HEK293 (cell line): ENCODE data around the gene DMBX1.
A peak's percentile ranks its signal among the peaks of the same experiment; 100 is the strongest.

Source experiments
- CTCF ChIA-PET: fragments of 350-600 bp; formaldehyde crosslinking; extraction: SDS; loops from one replicate; lab custom pipeline; 2021; ENCODE audit warnings: antibody characterized with exemption; lab: Yijun Ruan, JAX
- POLR2A ChIA-PET: fragments of 300-600 bp; formaldehyde crosslinking; extraction: SDS; loops from one replicate; lab custom pipeline; 2020; ENCODE audit warnings: antibody characterized with exemption, inconsistent platforms; lab: Yijun Ruan, JAX
- H3K27ac ChIP-seq: fragments of 200-500 bp; sonication (Bioruptor generic); 2 replicates; pipeline ENCODE4 v1.5.1; 2014; ENCODE audit warnings: low read depth, low read length, control low read depth, inconsistent platforms; ENCODE audit errors: extremely low read depth
- H3K36me3 ChIP-seq, 2 experiments: fragments of 200-500 bp in 1 of 2; sonication (Bioruptor generic) in 1 of 2; 1 replicate in 1 of 2; 2 replicates in 1 of 2; pipeline ENCODE4 v1.5.1; 2014 to 2017; ENCODE audit warnings: inconsistent platforms in 2 of 2, low read length in 2 of 2; ENCODE audit not compliant: control insufficient read depth in 2 of 2, insufficient read depth in 1 of 2
- H3K4me1 ChIP-seq: fragments of 200-500 bp; sonication (Bioruptor generic); 2 replicates; pipeline ENCODE4 v1.5.1; 2014; ENCODE audit warnings: mild to moderate bottlenecking, low read length, inconsistent platforms; ENCODE audit not compliant: control insufficient read depth, insufficient read depth
- H3K4me3 ChIP-seq: 2 replicates; pipeline ENCODE4 v1.5.1; 2011; ENCODE audit warnings: low read depth, mild to moderate bottlenecking, control low read depth, low read length, moderate library complexity
- H3K9me3 ChIP-seq: fragments of 200-500 bp; sonication (Bioruptor generic); 2 replicates; pipeline ENCODE4 v1.5.1; 2014; ENCODE audit warnings: low read depth, low read length, inconsistent platforms; ENCODE audit not compliant: control insufficient read depth, insufficient read depth
- ATF2 ChIP-seq: fragments of 450-650 bp; formaldehyde crosslinking; IDR thresholded peaks from 2 replicates; pipeline ENCODE4 v1.5.1; 2016; ENCODE audit warnings: missing biosample characterization, missing genetic modification characterization, low read depth
- GFI1B ChIP-seq: fragments of 450-650 bp; formaldehyde crosslinking; IDR thresholded peaks from 2 replicates; pipeline ENCODE4 v1.5.1; 2016; ENCODE audit warnings: missing biosample characterization, missing genetic modification characterization
- GLIS2 ChIP-seq: fragments of 450-650 bp; formaldehyde crosslinking; IDR thresholded peaks from 2 replicates; pipeline ENCODE4 v1.5.1; 2016; ENCODE audit warnings: missing biosample characterization, missing genetic modification characterization
- PATZ1 ChIP-seq: fragments of 450-650 bp; formaldehyde crosslinking; IDR thresholded peaks from 2 replicates; pipeline ENCODE4 v1.5.1; 2016; ENCODE audit warnings: missing biosample characterization, missing genetic modification characterization
- SCRT2 ChIP-seq: fragments of 450-650 bp; formaldehyde crosslinking; IDR thresholded peaks from 2 replicates; pipeline ENCODE4 v1.5.1; 2016; ENCODE audit warnings: missing biosample characterization, missing genetic modification characterization
- SETDB1 ChIP-seq: IDR thresholded peaks from one replicate; pipeline ENCODE4 v1.6.1; 2017; ENCODE audit warnings: mild to moderate bottlenecking, low read length, moderate library complexity, mixed read lengths; ENCODE audit not compliant: insufficient read length
- TRIM28 ChIP-seq: IDR thresholded peaks from 2 replicates; pipeline ENCODE4 v1.6.1; 2011; ENCODE audit warnings: low read length, control low read depth, borderline replicate concordance
- ZBTB17 ChIP-seq: fragments of 450-650 bp; formaldehyde crosslinking; IDR thresholded peaks from 2 replicates; pipeline ENCODE4 v1.5.1; 2016; ENCODE audit warnings: missing biosample characterization, missing genetic modification characterization
- ZNF157 ChIP-seq: fragments of 450-650 bp; formaldehyde crosslinking; IDR thresholded peaks from 2 replicates; pipeline ENCODE4 v1.5.1; 2016; ENCODE audit warnings: missing biosample characterization, missing genetic modification characterization
- ZNF221 ChIP-seq: fragments of 450-650 bp; formaldehyde crosslinking; IDR thresholded peaks from 2 replicates; pipeline ENCODE4 v1.5.1; 2017; ENCODE audit warnings: missing biosample characterization, missing genetic modification characterization, borderline replicate concordance
- ZNF311 ChIP-seq: fragments of 450-650 bp; formaldehyde crosslinking; IDR thresholded peaks from 2 replicates; pipeline ENCODE4 v1.5.1; 2017; ENCODE audit warnings: missing biosample characterization, missing genetic modification characterization, borderline replicate concordance
- ZNF449 ChIP-seq: fragments of 450-650 bp; formaldehyde crosslinking; IDR thresholded peaks from 2 replicates; pipeline ENCODE4 v1.5.1; 2017; ENCODE audit warnings: missing biosample characterization, mild to moderate bottlenecking, missing genetic modification characterization, moderate library complexity
- ZNF473 ChIP-seq: fragments of 450-650 bp; formaldehyde crosslinking; IDR thresholded peaks from 2 replicates; pipeline ENCODE4 v1.5.1; 2017; ENCODE audit warnings: missing biosample characterization, missing genetic modification characterization
- ZNF549 ChIP-seq: fragments of 450-650 bp; IDR thresholded peaks from 2 replicates; pipeline ENCODE4 v1.5.1; 2018; ENCODE audit warnings: missing biosample characterization, missing genetic modification characterization, mild to moderate bottlenecking, inconsistent platforms, moderate library complexity
- ZNF777 ChIP-seq: fragments of 450-650 bp; formaldehyde crosslinking; IDR thresholded peaks from 2 replicates; pipeline ENCODE4 v1.5.1; 2017; ENCODE audit warnings: missing biosample characterization, missing genetic modification characterization, borderline replicate concordance
- ZSCAN30 ChIP-seq: fragments of 450-650 bp; IDR thresholded peaks from 2 replicates; pipeline ENCODE4 v1.5.1; 2018; ENCODE audit warnings: missing biosample characterization, mild to moderate bottlenecking, missing genetic modification characterization, moderate library complexity
- TF ChIP-seq, protein P1 (sequence below): fragments of 450-650 bp; formaldehyde crosslinking; optimal IDR thresholded peaks from 2 replicates; pipeline ENCODE3; 2016; ENCODE audit warnings: missing biosample characterization, mild to moderate bottlenecking, missing genetic modification characterization

Gene DMBX1

GRCh38 chr1:46533179-46533864 is 43.7 kb downstream of the DMBX1 start:
- no peak overlapping the region for H3K4me3 ChIP-seq
- no peaks in the 10 kb centered on the region for H3K4me1 ChIP-seq
- CTCF ChIA-PET = interaction anchor here (0.5 to 15.0 kb wide), 16 partner anchors 12 to 1384 kb away, joined by 3 to 418 read pairs (median 4); partner anchors contain the start of gene DMBX1
- TF ChIP-seq, protein P1, sequence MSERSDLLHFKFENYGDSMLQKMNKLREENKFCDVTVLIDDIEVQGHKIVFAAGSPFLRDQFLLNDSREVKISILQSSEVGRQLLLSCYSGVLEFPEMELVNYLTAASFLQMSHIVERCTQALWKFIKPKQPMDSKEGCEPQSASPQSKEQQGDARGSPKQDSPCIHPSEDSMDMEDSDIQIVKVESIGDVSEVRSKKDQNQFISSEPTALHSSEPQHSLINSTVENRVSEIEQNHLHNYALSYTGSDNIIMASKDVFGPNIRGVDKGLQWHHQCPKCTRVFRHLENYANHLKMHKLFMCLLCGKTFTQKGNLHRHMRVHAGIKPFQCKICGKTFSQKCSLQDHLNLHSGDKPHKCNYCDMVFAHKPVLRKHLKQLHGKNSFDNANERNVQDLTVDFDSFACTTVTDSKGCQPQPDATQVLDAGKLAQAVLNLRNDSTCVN (tag by site-specific recombination) = peak; percentile 13
- TF ChIP-seq SCRT2 (no peak), PATZ1 (tag by site-specific recombination) (no peak), ZNF777 (tag by site-specific recombination) (no peak), ZBTB17 (no peak), ZSCAN30 (tag by site-specific recombination) (no peak), ZNF473 (tag by site-specific recombination) (no peak), ZNF549 (tag by site-specific recombination) (no peak)
- no peak overlapping the region; the same call in 1 of the 2 replicates for H3K27ac ChIP-seq
- H3K9me3 ChIP-seq = no peaks in the 10 kb centered on the region
- H3K36me3 ChIP-seq = no peaks in the 10 kb centered on the region
- POLR2A ChIA-PET = no interaction called here

DNA sequence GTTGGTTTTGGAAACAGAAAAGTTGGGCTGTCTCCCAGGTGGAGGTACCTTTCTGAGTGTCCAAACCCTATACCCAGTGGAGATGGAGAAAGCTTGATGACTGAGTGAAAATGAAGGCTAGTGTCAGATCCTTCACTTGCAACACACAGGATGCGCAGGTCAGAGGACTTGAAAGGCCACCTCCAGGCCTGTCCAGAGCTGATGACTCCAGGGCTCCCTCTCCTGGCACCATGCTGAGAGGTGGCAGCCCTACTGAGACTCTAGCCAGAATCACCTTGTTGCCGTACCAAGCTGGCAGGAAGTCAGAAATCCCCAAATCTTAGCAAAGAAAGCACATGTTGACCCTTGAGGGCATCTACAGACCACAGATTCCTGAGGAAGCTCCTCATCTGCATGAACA is 45.4 kb downstream of the DMBX1 start:
- TF ChIP-seq ZNF157 (tag by site-specific recombination) = no peak
- no peak for TF ChIP-seq GLIS2 (tag by site-specific recombination)
- no peak for TF ChIP-seq ZNF449 (tag by site-specific recombination)
- no peak for TF ChIP-seq ZNF311 (tag by site-specific recombination)
- TF ChIP-seq ATF2 (tag by site-specific recombination) = no peak
- H3K4me1 ChIP-seq = no peaks in the 10 kb centered on the region
- H3K36me3 ChIP-seq = no peaks in the 10 kb centered on the region
- H3K9me3 ChIP-seq = no peaks in the 10 kb centered on the region
- ChIA-PET POLR2A (interaction anchor here (0.5 to 0.7 kb wide), 3 partner anchors 13 to 142 kb away, joined by 3 read pairs; no protein-coding TSS in a partner anchor), CTCF (interaction anchor here (0.7 to 15.0 kb wide), 18 partner anchors 9 to 190 kb away, joined by 3 to 418 read pairs (median 4); partner anchors contain the start of genes ATPAF1 and DMBX1)
- H3K27ac ChIP-seq = no peak overlapping the region
- H3K4me3 ChIP-seq = no peak overlapping the region

- POLR2A ChIA-PET = interaction anchor here (0.7 kb wide), 1 partner anchor 117 kb away, joined by 6 read pairs; no protein-coding TSS in a partner anchor
- Histone ChIP-seq H3K4me1 (no peaks in the 10 kb centered on the region), H3K27ac (no peak overlapping the region), H3K9me3 (no peaks in the 10 kb centered on the region), H3K4me3 (no peak overlapping the region), H3K36me3 (no peaks in the 10 kb centered on the region)
- CTCF ChIA-PET = interaction anchor here (1.1 to 15.0 kb wide), 5 partner anchors 11 to 100 kb away, joined by 3 to 418 read pairs (median 64); partner anchors contain the start of gene DMBX1
- TF ChIP-seq GFI1B (tag by site-specific recombination) = no peak
- peak; percentile 88 for TF ChIP-seq SETDB1
- no peak for TF ChIP-seq ZNF221 (tag by site-specific recombination)
- TF ChIP-seq TRIM28 = peak; percentile 92; the same call in 1 of the 2 replicates
Measured at GRCh38 chr1:46536527-46536926, 46.9 kb downstream of the DMBX1 start.
